Measurements from ENCODE around the gene PCSK5.
"Not testable (repeated sequence)": the region's sequence is repeated elsewhere in the genome, so short reads cannot be mapped to it uniquely, and the experiment has no call there.

Gene PCSK5

GRCh38 chr9:75866273-75866871 is 24.1 kb upstream of the PCSK5 start:
- no peak overlapping the region for H3K9ac ChIP-seq (ENCODE audit: low read length in 2 of 2)
- no peaks in the 10 kb centered on the region for H3K4me1 ChIP-seq (ENCODE audit: control insufficient read depth, insufficient read depth, low read length)
- no peaks in the 10 kb centered on the region for H3K9me3 ChIP-seq (ENCODE audit: control insufficient read depth in 2 of 2, low read length in 2 of 2)
- H3K27ac ChIP-seq (ENCODE audit: low read length) = no peak overlapping the region
- H3K36me3 ChIP-seq (ENCODE audit: control insufficient read depth in 2 of 2, insufficient read depth in 2 of 2, low read length in 2 of 2) = no peaks in the 10 kb centered on the region
- no peaks in the 10 kb centered on the region for H3K27me3 ChIP-seq (ENCODE audit: control insufficient read depth in 1 of 2, insufficient read depth in 2 of 2, low read length in 2 of 2)
- H3K4me3 ChIP-seq (ENCODE audit: low read length in 2 of 2) = no peak overlapping the region

GRCh38 chr9:75868526-75868925 is 21.9 kb upstream of the PCSK5 start:
- H3K9ac ChIP-seq (ENCODE audit: low read length in 2 of 2); H3K4me1 ChIP-seq (ENCODE audit: control insufficient read depth, insufficient read depth, low read length); H3K4me3 ChIP-seq (ENCODE audit: low read length in 2 of 2); H3K9me3 ChIP-seq (ENCODE audit: control insufficient read depth in 2 of 2, low read length in 2 of 2); H3K27ac ChIP-seq (ENCODE audit: low read length); H3K27me3 ChIP-seq (ENCODE audit: control insufficient read depth in 1 of 2, insufficient read depth in 2 of 2, low read length in 2 of 2); H3K36me3 ChIP-seq (ENCODE audit: control insufficient read depth in 2 of 2, insufficient read depth in 2 of 2, low read length in 2 of 2): not testable (repeated sequence)

DNA sequence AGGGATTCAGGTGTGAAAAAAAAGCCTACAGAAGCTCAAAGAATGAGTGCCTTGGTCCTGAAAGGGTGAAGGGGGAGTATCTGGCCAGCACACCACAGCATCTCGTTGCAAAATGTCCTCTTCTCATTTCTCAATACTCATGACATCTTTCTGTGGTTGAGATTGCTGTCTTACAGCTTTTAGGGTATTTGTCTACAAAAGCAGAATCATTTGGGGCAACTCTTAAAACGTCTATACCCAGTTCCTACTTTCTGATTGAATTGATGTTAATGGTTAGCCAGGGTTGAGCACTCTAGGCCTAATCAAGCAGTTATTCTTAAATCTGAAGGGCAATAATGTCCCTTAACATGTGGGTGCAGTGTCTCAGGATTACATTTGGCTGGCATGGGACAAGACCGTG is 21.2 kb upstream of the PCSK5 start:
- no peak overlapping the region for H3K4me3 ChIP-seq (ENCODE audit: low read length in 2 of 2)
- no peak overlapping the region for H3K9ac ChIP-seq (ENCODE audit: low read length in 2 of 2)
- H3K27ac ChIP-seq (ENCODE audit: low read length) = no peak overlapping the region
- no peaks in the 10 kb centered on the region for H3K36me3 ChIP-seq (ENCODE audit: control insufficient read depth in 2 of 2, insufficient read depth in 2 of 2, low read length in 2 of 2)
- H3K4me1 ChIP-seq (ENCODE audit: control insufficient read depth, insufficient read depth, low read length) = no peaks in the 10 kb centered on the region
- no peaks in the 10 kb centered on the region for H3K27me3 ChIP-seq (ENCODE audit: control insufficient read depth in 1 of 2, insufficient read depth in 2 of 2, low read length in 2 of 2)
- H3K9me3 ChIP-seq (ENCODE audit: control insufficient read depth in 2 of 2, low read length in 2 of 2) = no peaks in the 10 kb centered on the region

DNA sequence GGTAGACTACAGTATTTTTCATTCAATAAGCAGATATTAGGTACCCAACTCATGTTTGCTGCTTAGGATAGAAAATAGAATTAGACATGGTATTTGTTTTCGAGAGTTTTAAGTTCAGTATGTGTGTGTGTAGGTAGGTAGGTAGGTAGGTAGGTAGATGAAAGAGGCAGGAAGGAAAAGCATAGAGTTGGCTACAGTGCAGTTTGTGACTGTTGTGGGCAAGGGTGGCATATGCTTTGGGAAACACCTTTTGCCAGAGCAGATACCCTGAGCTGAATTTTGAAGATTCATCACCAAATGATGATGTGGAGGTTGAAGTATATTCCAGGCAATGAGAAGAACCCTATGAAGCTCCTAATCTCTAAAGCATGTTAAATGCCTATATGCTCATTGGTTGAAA is 20.0 kb upstream of the PCSK5 start:
- no peak overlapping the region for H3K9ac ChIP-seq (ENCODE audit: low read length in 2 of 2)
- H3K27ac ChIP-seq (ENCODE audit: low read length) = no peak overlapping the region
- no peaks in the 10 kb centered on the region for H3K4me1 ChIP-seq (ENCODE audit: control insufficient read depth, insufficient read depth, low read length)
- no peaks in the 10 kb centered on the region for H3K36me3 ChIP-seq (ENCODE audit: control insufficient read depth in 2 of 2, insufficient read depth in 2 of 2, low read length in 2 of 2)
- no peaks in the 10 kb centered on the region for H3K27me3 ChIP-seq (ENCODE audit: control insufficient read depth in 1 of 2, insufficient read depth in 2 of 2, low read length in 2 of 2)
- no peak overlapping the region for H3K4me3 ChIP-seq (ENCODE audit: low read length in 2 of 2)
- H3K9me3 ChIP-seq (ENCODE audit: control insufficient read depth in 2 of 2, low read length in 2 of 2) = no peaks in the 10 kb centered on the region

DNA sequence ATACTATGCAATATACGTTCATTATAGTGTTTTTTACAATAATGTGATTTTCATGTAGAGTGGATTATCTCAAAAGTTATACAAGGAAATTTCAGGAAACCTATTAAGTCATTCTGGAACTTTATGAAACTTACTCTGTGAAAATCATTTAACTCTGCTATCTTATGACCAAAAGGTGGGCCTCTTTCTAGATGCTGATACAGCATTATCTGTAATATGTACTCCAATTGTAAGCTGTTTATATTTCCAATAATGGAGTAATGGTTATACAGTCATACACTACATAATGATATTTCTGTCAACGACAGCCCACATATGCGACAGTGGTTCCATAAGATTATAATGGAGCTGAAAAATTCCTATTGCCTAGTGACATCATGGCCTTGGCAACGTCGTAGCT is 18.8 kb upstream of the PCSK5 start:
- Histone ChIP-seq H3K9me3 (ENCODE audit: control insufficient read depth in 2 of 2, low read length in 2 of 2) (no peaks in the 10 kb centered on the region), H3K9ac (ENCODE audit: low read length in 2 of 2) (no peak overlapping the region), H3K27me3 (ENCODE audit: control insufficient read depth in 1 of 2, insufficient read depth in 2 of 2, low read length in 2 of 2) (no peaks in the 10 kb centered on the region), H3K27ac (ENCODE audit: low read length) (no peak overlapping the region), H3K4me1 (ENCODE audit: control insufficient read depth, insufficient read depth, low read length) (no peaks in the 10 kb centered on the region), H3K4me3 (ENCODE audit: low read length in 2 of 2) (no peak overlapping the region), H3K36me3 (ENCODE audit: control insufficient read depth in 2 of 2, insufficient read depth in 2 of 2, low read length in 2 of 2) (no peaks in the 10 kb centered on the region)

- no peaks in the 10 kb centered on the region for H3K4me1 ChIP-seq (ENCODE audit: control insufficient read depth, insufficient read depth, low read length)
- no peak overlapping the region for H3K9ac ChIP-seq (ENCODE audit: low read length in 2 of 2)
- no peaks in the 10 kb centered on the region for H3K9me3 ChIP-seq (ENCODE audit: control insufficient read depth in 2 of 2, low read length in 2 of 2)
- no peaks in the 10 kb centered on the region for H3K36me3 ChIP-seq (ENCODE audit: control insufficient read depth in 2 of 2, insufficient read depth in 2 of 2, low read length in 2 of 2)
- H3K4me3 ChIP-seq (ENCODE audit: low read length in 2 of 2) = no peak overlapping the region
- H3K27me3 ChIP-seq (ENCODE audit: control insufficient read depth in 1 of 2, insufficient read depth in 2 of 2, low read length in 2 of 2) = no peaks in the 10 kb centered on the region
- no peak overlapping the region for H3K27ac ChIP-seq (ENCODE audit: low read length)
Measured at GRCh38 chr9:75873712-75874111, 16.8 kb upstream of the PCSK5 start.

DNA sequence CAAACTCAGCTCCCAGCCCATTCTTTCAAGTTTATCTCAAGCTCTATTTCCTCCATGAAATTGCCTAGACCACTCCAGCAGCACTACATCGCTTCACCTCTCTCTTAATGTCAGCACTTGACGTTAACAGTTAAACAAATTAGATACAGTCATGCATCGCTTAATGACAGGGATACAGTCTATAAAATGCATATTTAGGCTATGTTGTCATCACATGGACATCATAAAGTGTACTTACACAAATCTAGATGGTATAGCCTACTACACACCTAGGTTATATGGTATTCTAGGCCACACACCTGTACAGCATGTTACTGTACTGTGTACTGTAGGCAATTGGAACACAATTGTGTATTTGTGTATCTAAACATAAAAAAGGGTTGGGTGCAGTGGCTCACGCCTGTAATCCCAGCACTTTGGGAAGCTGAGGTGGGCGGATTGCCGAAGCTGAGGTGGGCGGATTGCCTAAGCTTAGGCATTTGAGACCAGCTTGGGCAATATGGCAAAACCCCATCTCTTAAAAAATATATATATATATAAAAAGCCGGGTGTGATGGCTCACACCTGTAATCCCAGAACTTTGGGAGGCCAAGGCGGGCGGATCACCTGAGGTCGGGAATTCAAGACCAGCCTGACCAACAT is 13.4 kb upstream of the PCSK5 start:
- Histone ChIP-seq H3K27me3 (ENCODE audit: control insufficient read depth in 1 of 2, insufficient read depth in 2 of 2, low read length in 2 of 2) (no peaks in the 10 kb centered on the region), H3K9me3 (ENCODE audit: control insufficient read depth in 2 of 2, low read length in 2 of 2) (no peaks in the 10 kb centered on the region), H3K27ac (ENCODE audit: low read length) (no peak overlapping the region), H3K9ac (ENCODE audit: low read length in 2 of 2) (no peak overlapping the region), H3K4me1 (ENCODE audit: control insufficient read depth, insufficient read depth, low read length) (no peaks in the 10 kb centered on the region), H3K36me3 (ENCODE audit: control insufficient read depth in 2 of 2, insufficient read depth in 2 of 2, low read length in 2 of 2) (no peaks in the 10 kb centered on the region), H3K4me3 (ENCODE audit: low read length in 2 of 2) (no peak overlapping the region)

- Histone ChIP-seq H3K27ac (ENCODE audit: low read length) (no peak overlapping the region), H3K4me1 (ENCODE audit: control insufficient read depth, insufficient read depth, low read length) (no peaks in the 10 kb centered on the region), H3K27me3 (ENCODE audit: control insufficient read depth in 1 of 2, insufficient read depth in 2 of 2, low read length in 2 of 2) (no peaks in the 10 kb centered on the region), H3K9me3 (ENCODE audit: control insufficient read depth in 2 of 2, low read length in 2 of 2) (no peaks in the 10 kb centered on the region), H3K4me3 (ENCODE audit: low read length in 2 of 2) (no peak overlapping the region), H3K9ac (ENCODE audit: low read length in 2 of 2) (no peak overlapping the region), H3K36me3 (ENCODE audit: control insufficient read depth in 2 of 2, insufficient read depth in 2 of 2, low read length in 2 of 2) (no peaks in the 10 kb centered on the region)
Measured at GRCh38 chr9:75878488-75878860, 12.0 kb upstream of the PCSK5 start.

DNA sequence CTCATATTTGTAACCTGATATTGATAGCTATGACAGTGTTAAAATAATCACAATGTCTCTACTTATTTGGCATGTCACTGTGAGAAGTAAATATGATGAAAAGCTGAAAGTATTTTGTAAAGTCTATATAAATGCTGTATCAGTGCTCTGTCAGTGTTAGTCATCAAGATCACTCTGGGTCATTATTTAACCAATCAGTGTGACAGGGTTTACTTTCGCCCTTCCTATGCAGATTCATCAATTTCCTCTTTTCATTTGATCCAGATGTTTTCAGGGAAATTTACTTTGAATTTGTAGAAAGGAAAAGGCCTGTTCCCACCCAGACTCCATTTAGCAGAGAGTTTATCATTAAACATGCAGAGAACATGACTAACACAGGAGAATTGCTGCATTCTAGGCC is 9.9 kb upstream of the PCSK5 start:
- no peak overlapping the region for H3K4me3 ChIP-seq (ENCODE audit: low read length in 2 of 2)
- no peaks in the 10 kb centered on the region for H3K4me1 ChIP-seq (ENCODE audit: control insufficient read depth, insufficient read depth, low read length)
- no peaks in the 10 kb centered on the region for H3K9me3 ChIP-seq (ENCODE audit: control insufficient read depth in 2 of 2, low read length in 2 of 2)
- no peaks in the 10 kb centered on the region for H3K36me3 ChIP-seq (ENCODE audit: control insufficient read depth in 2 of 2, insufficient read depth in 2 of 2, low read length in 2 of 2)
- H3K9ac ChIP-seq (ENCODE audit: low read length in 2 of 2) = no peak overlapping the region
- no peaks in the 10 kb centered on the region for H3K27me3 ChIP-seq (ENCODE audit: control insufficient read depth in 1 of 2, insufficient read depth in 2 of 2, low read length in 2 of 2)
- no peak overlapping the region for H3K27ac ChIP-seq (ENCODE audit: low read length)

- no peaks in the 10 kb centered on the region for H3K27me3 ChIP-seq (ENCODE audit: control insufficient read depth in 1 of 2, insufficient read depth in 2 of 2, low read length in 2 of 2)
- H3K9ac ChIP-seq (ENCODE audit: low read length in 2 of 2) = no peak overlapping the region
- no peaks in the 10 kb centered on the region for H3K4me1 ChIP-seq (ENCODE audit: control insufficient read depth, insufficient read depth, low read length)
- no peaks in the 10 kb centered on the region for H3K9me3 ChIP-seq (ENCODE audit: control insufficient read depth in 2 of 2, low read length in 2 of 2)
- no peaks in the 10 kb centered on the region for H3K36me3 ChIP-seq (ENCODE audit: control insufficient read depth in 2 of 2, insufficient read depth in 2 of 2, low read length in 2 of 2)
- H3K4me3 ChIP-seq (ENCODE audit: low read length in 2 of 2) = no peak overlapping the region
- no peak overlapping the region for H3K27ac ChIP-seq (ENCODE audit: low read length)
Measured at GRCh38 chr9:75881761-75882160, 8.7 kb upstream of the PCSK5 start.

DNA sequence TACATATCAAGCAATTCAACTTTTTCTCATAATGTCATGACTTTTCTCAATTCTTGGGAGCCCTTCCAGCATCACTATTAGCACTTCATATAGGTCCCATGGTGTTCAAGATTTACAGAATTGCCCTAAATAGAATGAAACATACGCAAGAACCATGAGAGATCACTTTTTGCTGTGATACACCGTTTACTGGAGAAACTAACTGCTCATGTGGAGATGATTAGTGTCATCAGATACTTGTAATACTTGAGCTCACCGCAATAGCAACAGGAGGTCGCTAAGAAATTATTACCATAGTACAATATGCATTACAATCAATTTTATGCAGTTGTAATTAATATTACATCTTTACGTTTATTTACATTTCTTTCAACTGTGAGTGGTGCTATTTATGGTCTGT is 4.8 kb upstream of the PCSK5 start:
- Histone ChIP-seq H3K36me3 (ENCODE audit: control insufficient read depth in 2 of 2, insufficient read depth in 2 of 2, low read length in 2 of 2) (no peaks in the 10 kb centered on the region), H3K27ac (ENCODE audit: low read length) (no peak overlapping the region), H3K9me3 (ENCODE audit: control insufficient read depth in 2 of 2, low read length in 2 of 2) (no peaks in the 10 kb centered on the region), H3K4me1 (ENCODE audit: control insufficient read depth, insufficient read depth, low read length) (no peaks in the 10 kb centered on the region), H3K9ac (ENCODE audit: low read length in 2 of 2) (no peak overlapping the region), H3K27me3 (ENCODE audit: control insufficient read depth in 1 of 2, insufficient read depth in 2 of 2, low read length in 2 of 2) (no peaks in the 10 kb centered on the region), H3K4me3 (ENCODE audit: low read length in 2 of 2) (no peak overlapping the region)
